WTC11 (cell line): ENCODE results near the gene ZFPL1. TPM values are rescaled to one million over a fixed set of nuclear protein-coding genes. Genes with fewer than 3 reads are reported as not detected.

Experiments
- ATAC-seq: fragments of 200-7000 bp; cut with Tn5 transposase; 2 replicates; pipeline ENCODE4 v1.10.0; 2021; ENCODE audit warnings: mild to moderate bottlenecking, moderate library complexity
- CTCF ChIA-PET: fragments of 300-600 bp; sonication (Branson Sonifier 250); formaldehyde crosslinking; loops from one replicate; lab custom pipeline; 2021; ENCODE audit warnings: antibody characterized with exemption; lab: Charles Lee
- POLR2A ChIA-PET: fragments of 350-600 bp; sonication (Branson Sonifier 250); formaldehyde crosslinking; loops from one replicate; lab custom pipeline; 2021; ENCODE audit warnings: antibody characterized with exemption; lab: Charles Lee
- DNase-seq: peaks from one replicate; pipeline ENCODE4 v3.0.0; 2021; ENCODE audit warnings: low spot score
- H3K27ac Mint-ChIP-seq: 2 replicates; pipeline ENCODE4 v1.8.0; 2021; ENCODE audit warnings: mixed read lengths
- H3K27me3 Mint-ChIP-seq: 2 replicates; pipeline ENCODE4 v1.8.0; 2021; ENCODE audit warnings: low read depth, mild to moderate bottlenecking, moderate library complexity, mixed read lengths
- H3K36me3 Mint-ChIP-seq: 2 replicates; pipeline ENCODE4 v1.8.0; 2021; ENCODE audit warnings: mixed read lengths
- H3K4me1 Mint-ChIP-seq: 2 replicates; pipeline ENCODE4 v1.8.0; 2022; ENCODE audit warnings: mixed read lengths
- H3K4me3 Mint-ChIP-seq: 2 replicates; pipeline ENCODE4 v1.8.0; 2021; ENCODE audit warnings: mild to moderate bottlenecking, moderate library complexity, mixed read lengths
- H3K9me3 Mint-ChIP-seq: 2 replicates; pipeline ENCODE4 v1.8.0; 2021; ENCODE audit warnings: mixed read lengths
- E2F4 ChIP-seq: sonication (generic); formaldehyde crosslinking; IDR thresholded peaks from 2 replicates; pipeline ENCODE4 v1.8.1; 2022; ENCODE audit warnings: low read depth, mild to moderate bottlenecking, moderate library complexity, missing genetic modification reagents, borderline replicate concordance
- FOXP1 ChIP-seq: sonication (generic); formaldehyde crosslinking; IDR thresholded peaks from 2 replicates; pipeline ENCODE4 v1.8.0; 2022; ENCODE audit warnings: missing genetic modification reagents, mild to moderate bottlenecking, moderate library complexity, borderline replicate concordance
- FOXP4 ChIP-seq: sonication (generic); formaldehyde crosslinking; IDR thresholded peaks from 2 replicates; pipeline ENCODE4 v1.8.0; 2022; ENCODE audit warnings: mild to moderate bottlenecking, missing genetic modification reagents
- NFYB ChIP-seq: sonication (generic); formaldehyde crosslinking; conservative IDR thresholded peaks from 2 replicates; pipeline ENCODE4 v1.8.0; 2022; ENCODE audit warnings: low read depth, missing genetic modification reagents
- RELA ChIP-seq: sonication (generic); formaldehyde crosslinking; IDR thresholded peaks from 2 replicates; pipeline ENCODE4 v1.8.1; 2022; ENCODE audit warnings: missing genetic modification reagents, mild to moderate bottlenecking, borderline replicate concordance
- SMAD3 ChIP-seq: sonication (generic); formaldehyde crosslinking; IDR thresholded peaks from 2 replicates; pipeline ENCODE4 v1.8.0; 2022; ENCODE audit warnings: missing genetic modification reagents, mild to moderate bottlenecking, borderline replicate concordance
- SOX15 ChIP-seq: fragments of 250-450 bp; sonication (Bioruptor Pico); IDR thresholded peaks from 2 replicates; pipeline ENCODE4 v1.9.0; 2021; ENCODE audit warnings: mild to moderate bottlenecking
- USF2 ChIP-seq: sonication (generic); formaldehyde crosslinking; IDR thresholded peaks from 2 replicates; pipeline ENCODE4 v1.8.1; 2023; ENCODE audit warnings: mild to moderate bottlenecking, missing genetic modification reagents, moderate library complexity
- ZNF232 ChIP-seq: sonication (generic); formaldehyde crosslinking; IDR thresholded peaks from 2 replicates; pipeline ENCODE4 v1.8.0; 2022; ENCODE audit warnings: mild to moderate bottlenecking, missing genetic modification reagents
- ZNF263 ChIP-seq: sonication (generic); formaldehyde crosslinking; IDR thresholded peaks from 2 replicates; pipeline ENCODE4 v1.8.1; 2022; ENCODE audit warnings: low read depth, mild to moderate bottlenecking, moderate library complexity, missing genetic modification reagents
- ZSCAN18 ChIP-seq: fragments of 250-450 bp; sonication (Bioruptor Pico); IDR thresholded peaks from 2 replicates; pipeline ENCODE4 v2.1.2; 2022; ENCODE audit warnings: mild to moderate bottlenecking, moderate library complexity
- total RNA-seq: library from RNA; stranded (reverse); gene quantifications from 3 replicates; pipeline ENCODE4 v1.2.3, GENCODE V29; 2021
- TF ChIP-seq, protein P1 (sequence below): sonication (generic); formaldehyde crosslinking; IDR thresholded peaks from 2 replicates; pipeline ENCODE4 v1.8.1; 2023; ENCODE audit warnings: mild to moderate bottlenecking, missing genetic modification reagents
- TF ChIP-seq, protein P2 (sequence below): sonication (generic); formaldehyde crosslinking; IDR thresholded peaks from 2 replicates; pipeline ENCODE4 v1.8.0; 2023; ENCODE audit warnings: missing genetic modification reagents

ZFPL1 gene
- total RNA-seq, 1 experiment from 2014 or later, result 33.8 TPM

- TF ChIP-seq, protein P1, sequence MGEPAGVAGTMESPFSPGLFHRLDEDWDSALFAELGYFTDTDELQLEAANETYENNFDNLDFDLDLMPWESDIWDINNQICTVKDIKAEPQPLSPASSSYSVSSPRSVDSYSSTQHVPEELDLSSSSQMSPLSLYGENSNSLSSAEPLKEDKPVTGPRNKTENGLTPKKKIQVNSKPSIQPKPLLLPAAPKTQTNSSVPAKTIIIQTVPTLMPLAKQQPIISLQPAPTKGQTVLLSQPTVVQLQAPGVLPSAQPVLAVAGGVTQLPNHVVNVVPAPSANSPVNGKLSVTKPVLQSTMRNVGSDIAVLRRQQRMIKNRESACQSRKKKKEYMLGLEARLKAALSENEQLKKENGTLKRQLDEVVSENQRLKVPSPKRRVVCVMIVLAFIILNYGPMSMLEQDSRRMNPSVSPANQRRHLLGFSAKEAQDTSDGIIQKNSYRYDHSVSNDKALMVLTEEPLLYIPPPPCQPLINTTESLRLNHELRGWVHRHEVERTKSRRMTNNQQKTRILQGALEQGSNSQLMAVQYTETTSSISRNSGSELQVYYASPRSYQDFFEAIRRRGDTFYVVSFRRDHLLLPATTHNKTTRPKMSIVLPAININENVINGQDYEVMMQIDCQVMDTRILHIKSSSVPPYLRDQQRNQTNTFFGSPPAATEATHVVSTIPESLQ (CRISPR knock-in tag), result no peak
- no peak for TF ChIP-seq ZNF232 (CRISPR knock-in tag)
- TF ChIP-seq, all 79 proteins: peak for 0
Measured at GRCh38 chr11:65128182-65129145, 44.4 kb downstream of the ZFPL1 start (continued).

- ChIA-PET CTCF (interaction anchor here (0.9 to 3.1 kb wide), 8 partner anchors 8 to 186 kb away, joined by 3 to 13 read pairs (median 4); partner anchors contain the start of genes CAPN1, FAU, MRPL49 and TM7SF2), POLR2A (no interaction called here)
- TF ChIP-seq FOXP4 (CRISPR knock-in tag), result no peak
- no peak for TF ChIP-seq FOXP1
- TF ChIP-seq USF2 (CRISPR knock-in tag), result no peak
- TF ChIP-seq NFYB, result no peak
- no peak for TF ChIP-seq SOX15 (CRISPR knock-in tag)
- TF ChIP-seq SMAD3 (CRISPR knock-in tag), result no peak
- no peak for TF ChIP-seq RELA (CRISPR knock-in tag)
- TF ChIP-seq ZNF263 (CRISPR knock-in tag), result no peak
- TF ChIP-seq E2F4 (CRISPR knock-in tag), result no peak
- no peak for TF ChIP-seq ZSCAN18 (CRISPR knock-in tag)
- TF ChIP-seq, protein P2, sequence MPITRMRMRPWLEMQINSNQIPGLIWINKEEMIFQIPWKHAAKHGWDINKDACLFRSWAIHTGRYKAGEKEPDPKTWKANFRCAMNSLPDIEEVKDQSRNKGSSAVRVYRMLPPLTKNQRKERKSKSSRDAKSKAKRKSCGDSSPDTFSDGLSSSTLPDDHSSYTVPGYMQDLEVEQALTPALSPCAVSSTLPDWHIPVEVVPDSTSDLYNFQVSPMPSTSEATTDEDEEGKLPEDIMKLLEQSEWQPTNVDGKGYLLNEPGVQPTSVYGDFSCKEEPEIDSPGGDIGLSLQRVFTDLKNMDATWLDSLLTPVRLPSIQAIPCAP (CRISPR knock-in tag), result no peak
- ATAC-seq (no peak), DNase-seq (no peak)
- H3K27ac Mint-ChIP-seq, result no peak overlapping the region
- H3K36me3 Mint-ChIP-seq, result peaks cover 37% of the 10 kb centered on the region
- peaks cover 12% of the 10 kb centered on the region for H3K4me1 Mint-ChIP-seq
- no peak overlapping the region for H3K4me3 Mint-ChIP-seq
- H3K27me3 Mint-ChIP-seq, result no peaks in the 10 kb centered on the region
- no peaks in the 10 kb centered on the region for H3K9me3 Mint-ChIP-seq
Measured at GRCh38 chr11:65129649-65130441, 45.8 kb downstream of the ZFPL1 start.
